ENCODE measurements around the gene SLC37A2.
"Not testable (repeated sequence)": the region's sequence is repeated elsewhere in the genome, so short reads cannot be mapped to it uniquely, and the experiment has no call there.

SLC37A2 gene

DNA sequence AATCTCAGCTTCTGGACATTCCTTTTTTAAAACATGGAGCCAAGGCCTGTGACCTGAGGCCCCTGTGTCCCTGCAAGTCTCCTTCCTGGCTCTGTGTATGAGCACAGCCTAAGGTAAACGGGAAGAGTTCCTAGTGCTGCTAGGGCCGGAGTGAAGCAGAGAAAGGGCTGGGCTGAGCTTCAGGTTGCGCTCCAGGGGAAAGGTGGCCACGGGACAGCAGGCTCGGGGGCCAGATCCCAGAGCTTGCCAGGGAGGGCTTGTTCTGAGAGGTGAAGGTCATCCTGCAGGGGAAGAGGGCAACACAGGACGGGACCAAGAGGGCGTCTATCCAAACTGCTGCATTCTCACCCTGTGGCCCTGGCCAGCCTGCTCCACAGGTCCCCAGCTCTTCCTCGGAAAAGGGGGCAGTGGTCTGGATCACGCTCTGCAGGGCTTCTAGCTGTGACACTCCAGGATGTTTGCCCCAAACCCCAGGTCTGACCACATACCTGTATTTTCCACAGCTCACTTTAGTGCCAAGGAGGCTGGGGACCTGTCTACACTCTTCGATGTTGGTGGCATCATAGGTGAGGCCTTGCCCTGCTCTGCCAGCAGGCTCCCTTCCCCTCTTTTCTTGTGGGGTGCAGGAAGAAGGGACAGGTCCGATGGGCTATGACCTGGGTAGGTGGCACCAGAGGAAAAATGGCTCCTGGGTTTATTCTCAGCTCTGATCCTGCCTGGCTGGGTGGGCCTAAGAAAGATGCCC, 20.4 kb downstream of the SLC37A2 start:
- no peak for DNase-seq (ENCODE audit: low read depth in 1 of 2, low spot score in 1 of 2)

DNA sequence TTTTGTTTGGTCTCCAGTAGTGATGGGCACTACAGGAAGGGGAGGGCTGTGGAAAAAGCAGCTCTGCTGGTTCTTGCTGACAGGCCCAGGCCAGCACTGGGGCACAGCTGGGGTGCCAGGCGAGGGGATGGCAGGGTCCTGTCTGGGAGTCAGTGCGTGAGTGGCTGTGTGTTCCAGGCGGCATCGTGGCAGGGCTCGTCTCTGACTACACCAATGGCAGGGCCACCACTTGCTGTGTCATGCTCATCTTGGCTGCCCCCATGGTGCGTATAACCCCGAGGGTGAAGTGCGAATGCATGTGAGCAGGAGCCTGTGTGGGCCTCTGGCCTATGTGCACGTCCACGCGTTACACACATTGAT, 20.9 kb downstream of the SLC37A2 start:
- no peak for DNase-seq (ENCODE audit: low read depth in 1 of 2, low spot score in 1 of 2)

DNA sequence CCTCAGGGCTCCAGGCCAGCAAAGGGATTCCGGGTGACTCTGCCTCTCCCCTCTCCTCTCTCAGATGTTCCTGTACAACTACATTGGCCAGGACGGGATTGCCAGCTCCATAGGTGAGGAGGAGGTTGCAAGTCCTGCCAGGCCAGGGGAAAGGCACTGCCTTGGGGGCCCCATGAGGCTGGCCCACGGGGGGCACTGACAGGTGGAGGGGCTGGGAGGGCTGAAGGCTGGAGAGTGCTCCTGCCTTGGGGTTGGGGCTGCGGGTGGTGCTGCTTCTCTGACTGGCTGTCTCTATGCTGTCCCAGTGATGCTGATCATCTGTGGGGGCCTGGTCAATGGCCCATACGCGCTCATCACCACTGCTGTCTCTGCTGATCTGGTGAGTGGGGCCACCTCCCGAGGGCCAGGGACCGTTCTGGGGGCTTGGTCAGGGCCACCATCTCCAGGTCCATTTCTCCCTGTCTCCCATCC, 21.7 kb downstream of the SLC37A2 start:
- DNase-seq (ENCODE audit: low read depth in 1 of 2, low spot score in 1 of 2): no peak

DNA sequence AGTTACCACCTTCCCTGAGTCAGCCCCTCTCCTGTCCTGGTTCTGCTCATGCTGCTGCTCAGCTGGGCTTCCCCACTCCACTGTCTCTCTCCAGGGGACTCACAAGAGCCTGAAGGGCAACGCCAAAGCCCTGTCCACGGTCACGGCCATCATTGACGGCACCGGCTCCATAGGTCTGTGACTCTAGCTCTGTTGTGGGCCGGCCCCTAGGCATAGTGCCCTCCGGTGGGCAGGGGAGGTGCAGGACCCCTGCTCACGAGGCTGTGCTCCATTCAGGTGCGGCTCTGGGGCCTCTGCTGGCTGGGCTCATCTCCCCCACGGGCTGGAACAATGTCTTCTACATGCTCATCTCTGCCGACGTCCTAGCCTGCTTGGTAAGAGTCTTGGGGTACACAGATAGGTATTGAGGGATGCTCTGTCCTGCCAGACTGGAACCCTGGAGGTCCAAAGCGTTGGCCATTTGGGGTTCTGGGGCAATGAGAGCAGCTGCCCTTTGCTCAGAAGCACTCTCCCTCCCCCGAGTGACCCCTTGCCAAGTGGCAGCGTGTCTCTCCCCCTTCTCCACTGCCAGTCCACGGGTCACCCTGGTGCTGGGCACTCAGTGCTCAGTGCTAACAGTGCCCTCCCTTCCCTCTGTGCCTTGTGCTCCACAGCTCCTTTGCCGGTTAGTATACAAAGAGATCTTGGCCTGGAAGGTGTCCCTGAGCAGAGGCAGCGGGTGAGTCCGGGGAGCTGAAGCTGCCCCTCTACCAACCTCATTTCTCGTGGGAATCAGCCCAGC, 22.4 kb downstream of the SLC37A2 start:
- no peak for DNase-seq (ENCODE audit: low read depth in 1 of 2, low spot score in 1 of 2)

DNA sequence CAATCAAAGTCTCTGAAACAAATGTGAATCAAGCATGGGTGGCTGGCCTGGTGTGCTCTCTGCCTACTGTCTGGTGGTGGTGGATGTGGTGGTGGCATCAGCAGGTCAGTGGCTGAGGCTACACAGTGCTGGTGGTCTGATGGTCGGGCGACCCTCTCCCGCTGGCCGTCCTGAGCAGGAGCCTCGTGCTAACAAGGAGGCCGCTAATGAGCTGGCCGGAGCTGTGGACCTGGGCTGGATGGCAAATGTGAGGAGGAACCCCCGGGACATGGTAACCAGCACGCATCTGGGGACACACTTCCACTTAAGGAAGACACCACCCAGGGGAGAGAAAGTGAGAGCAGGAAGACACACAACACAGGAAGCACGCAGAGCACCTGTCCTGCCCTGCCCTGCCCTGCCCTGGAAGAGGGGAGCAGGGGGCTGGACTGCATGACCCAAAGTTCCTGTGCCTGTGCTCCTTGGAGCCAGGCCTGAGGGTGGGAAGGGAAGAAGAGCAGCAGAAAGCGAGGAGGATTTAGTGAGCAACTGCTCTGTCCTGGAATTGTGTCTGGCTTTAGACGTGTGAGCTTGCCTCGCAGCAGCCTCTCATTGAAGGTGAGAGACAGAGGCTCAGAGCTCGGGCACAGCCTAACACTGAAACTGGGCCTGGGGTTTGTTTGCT, 23.7 kb downstream of the SLC37A2 start:
- no peak for DNase-seq (ENCODE audit: low read depth in 1 of 2, low spot score in 1 of 2)

DNA sequence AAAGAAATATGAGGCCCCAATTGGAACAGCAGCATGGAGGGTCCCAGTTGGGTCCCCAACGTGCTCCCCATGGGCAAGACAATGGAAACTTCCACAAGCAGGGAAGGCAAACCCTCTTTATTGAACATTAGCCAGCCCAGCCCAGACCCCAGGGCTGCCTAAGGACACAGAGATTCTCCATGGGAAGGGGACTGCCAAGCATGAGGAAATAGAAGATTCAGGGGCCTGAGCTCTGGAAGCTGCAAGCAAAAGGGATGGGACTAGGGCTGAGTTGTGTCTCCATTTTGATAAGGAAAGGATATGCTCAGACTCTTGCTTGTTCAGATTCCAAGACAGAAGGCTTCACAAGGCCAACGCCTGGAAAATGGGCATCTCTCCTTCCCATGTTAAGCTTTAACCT, 25.0 kb downstream of the SLC37A2 start:
- no peak for DNase-seq (ENCODE audit: low read depth in 1 of 2, low spot score in 1 of 2)

DNA sequence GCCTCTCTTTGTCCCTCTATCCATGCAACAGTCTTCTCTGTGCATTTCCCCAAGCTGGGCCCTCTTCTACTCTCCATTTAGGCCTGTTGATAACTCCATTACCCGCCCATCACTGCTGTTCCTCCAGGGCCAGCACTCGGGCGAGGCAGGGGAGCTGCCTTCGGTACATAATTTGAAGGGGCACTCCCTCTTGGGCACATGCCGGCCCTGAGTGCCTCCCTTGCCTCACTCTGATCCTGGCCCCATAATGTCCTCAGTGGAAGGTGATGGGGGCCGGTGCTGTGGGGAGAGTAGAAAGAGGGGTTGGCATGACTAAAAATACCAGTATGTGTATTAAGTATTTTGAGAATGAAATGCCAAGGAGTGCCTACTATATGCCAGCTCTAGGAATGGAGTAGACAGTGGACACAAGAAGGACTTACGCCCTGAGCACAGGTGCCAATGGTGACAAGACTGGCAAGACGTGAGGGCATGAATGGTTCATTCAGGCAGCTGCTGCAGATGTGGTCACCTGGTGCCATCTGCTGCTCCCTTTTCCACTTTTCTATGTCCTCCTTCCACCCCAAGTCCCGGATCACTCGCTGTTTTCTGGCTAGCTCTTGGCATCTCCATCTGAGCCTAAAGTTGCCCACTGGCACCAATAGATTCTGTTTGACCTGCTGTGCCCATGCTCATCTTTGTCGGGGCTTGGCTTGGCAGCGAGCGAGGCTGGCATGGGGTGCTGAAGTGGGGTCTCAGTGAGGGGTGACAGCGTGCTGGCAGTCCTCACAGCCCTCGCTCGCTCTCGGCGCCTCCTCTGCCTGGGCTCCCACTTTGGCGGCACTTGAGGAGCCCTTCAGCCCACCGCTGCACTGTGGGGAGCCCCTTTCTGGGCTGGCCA, 25.7 kb downstream of the SLC37A2 start:
- no peak for DNase-seq (ENCODE audit: low read depth in 1 of 2, low spot score in 1 of 2)

DNA sequence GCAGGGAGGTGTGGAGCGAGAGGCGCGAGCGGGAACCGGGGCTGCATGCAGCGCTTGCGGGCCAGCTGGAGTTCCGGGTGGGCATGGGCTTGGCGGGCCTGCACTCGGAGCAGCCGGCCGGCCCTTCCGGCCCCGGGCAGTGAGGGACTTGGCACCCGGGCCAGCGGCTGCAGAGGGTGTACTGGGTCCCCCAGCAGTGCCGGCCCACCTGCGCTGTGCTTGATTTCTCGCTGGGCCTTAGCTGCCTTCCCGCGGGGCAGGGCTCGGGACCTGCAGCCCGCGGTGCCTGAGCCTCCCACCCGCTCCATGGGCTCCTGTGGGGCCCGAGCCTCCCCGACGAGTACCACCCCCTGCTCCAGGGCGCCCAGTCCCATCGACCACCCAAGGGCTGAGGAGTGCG, 26.4 kb downstream of the SLC37A2 start:
- DNase-seq (ENCODE audit: low read depth in 1 of 2, low spot score in 1 of 2): not testable (repeated sequence)

DNA sequence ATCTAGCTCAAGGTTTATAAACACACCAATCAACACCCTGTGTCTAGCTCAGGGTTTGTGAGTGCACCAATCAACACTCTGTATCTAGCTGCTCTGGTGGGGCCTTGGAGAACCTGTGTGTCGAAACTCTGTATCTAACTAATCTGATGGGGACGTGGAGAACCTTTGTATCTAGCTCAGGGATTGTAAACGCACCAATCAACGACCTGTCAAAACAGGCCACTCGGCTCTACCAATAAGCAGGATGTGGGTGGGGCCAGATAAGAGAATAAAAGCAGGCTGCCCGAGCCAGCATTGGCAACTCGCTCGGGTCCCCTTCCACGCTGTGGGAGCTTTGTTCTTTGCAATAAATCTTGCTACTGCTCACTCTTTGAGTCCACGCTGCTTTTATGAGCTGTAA, 27.0 kb downstream of the SLC37A2 start:
- not testable (repeated sequence) for DNase-seq (ENCODE audit: low read depth in 1 of 2, low spot score in 1 of 2)

DNA sequence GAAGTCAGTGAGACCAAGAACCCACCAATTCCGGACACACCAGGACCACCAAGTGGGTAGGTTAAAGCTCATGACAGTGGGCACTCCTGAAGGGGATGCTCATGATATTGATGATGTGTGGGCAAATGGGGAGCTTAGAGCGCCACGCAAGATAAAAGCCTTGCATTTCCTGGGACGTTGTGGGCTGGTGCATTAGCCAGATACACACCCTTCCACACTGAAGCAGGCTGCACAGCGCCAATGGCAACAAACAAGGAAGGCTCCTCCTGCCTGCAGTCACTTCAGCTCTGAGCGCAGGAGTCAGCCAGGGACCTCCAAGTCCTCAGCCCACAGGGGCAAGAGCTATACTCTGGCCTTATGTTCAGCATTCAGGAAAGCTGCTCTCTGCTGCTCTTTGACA, 27.7 kb downstream of the SLC37A2 start:
- DNase-seq (ENCODE audit: low read depth in 1 of 2, low spot score in 1 of 2): no peak

DNA sequence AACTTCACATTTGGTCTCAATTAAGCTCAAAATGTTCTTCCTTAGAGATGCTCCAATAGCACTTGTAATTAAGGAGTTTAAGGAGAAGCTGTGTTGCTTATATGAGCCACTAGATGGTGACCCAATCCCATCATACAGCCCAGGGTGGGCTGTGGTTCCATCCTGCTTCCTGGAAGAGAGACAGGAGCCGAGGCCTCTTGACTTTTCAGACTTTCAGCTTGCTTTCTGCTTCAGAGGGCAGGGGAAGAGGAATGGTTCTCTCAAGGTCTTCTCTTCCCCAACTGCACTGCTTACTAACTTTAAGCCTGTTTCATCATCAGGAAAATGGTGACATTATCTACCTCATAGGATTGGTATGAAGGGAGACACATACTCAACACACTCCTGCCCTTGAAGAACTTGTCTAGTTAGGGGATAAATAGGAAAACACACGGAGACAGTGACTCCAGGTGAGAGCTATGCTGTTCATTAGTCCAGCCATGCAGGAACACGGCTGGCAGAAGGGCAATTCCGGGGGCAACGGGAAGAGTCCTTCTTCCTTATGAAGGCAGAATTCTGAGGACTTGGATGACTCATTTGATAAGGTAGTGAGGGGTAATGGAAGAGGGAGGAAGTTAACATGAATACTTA, 28.3 kb downstream of the SLC37A2 start:
- DNase-seq (ENCODE audit: low read depth in 1 of 2, low spot score in 1 of 2): no peak

DNA sequence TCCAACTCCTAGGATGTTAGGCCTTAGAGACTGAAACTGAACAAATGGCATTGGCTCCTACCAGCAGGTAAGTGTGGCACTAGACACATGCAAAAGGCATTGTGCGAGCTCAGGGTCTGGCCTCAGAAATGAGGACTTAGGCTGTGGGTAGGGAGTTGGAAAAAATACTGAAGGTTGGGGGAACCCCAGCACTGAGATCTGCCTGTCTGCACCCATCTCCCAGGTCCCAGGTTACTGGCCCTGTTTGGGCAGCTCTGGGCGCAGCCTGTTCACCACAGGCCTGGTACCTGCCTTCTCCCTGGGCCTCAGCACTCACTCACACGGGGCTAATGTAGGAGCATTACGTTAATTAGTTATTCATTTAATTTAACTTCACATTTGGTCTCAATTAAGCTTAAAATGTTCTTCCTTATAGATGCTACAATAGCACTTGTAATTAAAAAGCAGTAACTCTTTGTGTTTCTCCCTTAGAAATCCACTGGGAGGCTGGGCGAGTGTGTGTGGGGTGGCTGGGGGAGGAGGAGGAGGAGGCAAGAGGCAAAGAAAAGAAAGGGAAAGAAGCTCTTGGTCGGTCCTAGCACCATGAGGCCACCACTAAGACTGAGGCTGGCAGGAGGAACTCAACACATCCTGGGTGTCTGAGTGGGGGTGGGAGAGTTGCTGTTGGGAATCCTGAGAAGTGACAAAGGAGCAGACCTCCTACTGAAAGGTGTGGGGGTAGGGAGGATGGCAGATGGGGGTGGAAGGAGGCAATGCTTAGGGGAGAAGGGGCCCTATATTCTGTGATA, 29.0 kb downstream of the SLC37A2 start:
- DNase-seq (ENCODE audit: low read depth in 1 of 2, low spot score in 1 of 2): no peak

DNA sequence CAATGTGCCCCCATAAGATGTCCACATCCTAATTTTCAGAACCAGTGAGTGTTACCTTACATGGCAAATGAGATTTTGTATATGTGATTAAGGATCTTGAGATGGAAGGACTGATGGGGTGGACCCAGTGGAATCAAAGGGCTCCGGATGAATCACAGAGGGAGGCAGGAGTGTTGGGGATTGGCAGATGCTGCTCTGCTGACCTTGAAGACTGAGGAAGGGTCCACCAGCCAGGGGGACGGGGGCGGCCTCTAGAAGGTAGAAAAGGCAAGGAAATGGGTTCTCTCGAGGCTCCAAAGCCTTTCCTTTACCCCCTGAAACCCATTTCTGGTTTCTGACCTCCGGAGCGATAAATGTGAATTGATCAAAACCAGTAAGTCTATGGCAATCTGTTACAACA, 29.6 kb downstream of the SLC37A2 start:
- DNase-seq (ENCODE audit: low read depth in 1 of 2, low spot score in 1 of 2): no peak

DNA sequence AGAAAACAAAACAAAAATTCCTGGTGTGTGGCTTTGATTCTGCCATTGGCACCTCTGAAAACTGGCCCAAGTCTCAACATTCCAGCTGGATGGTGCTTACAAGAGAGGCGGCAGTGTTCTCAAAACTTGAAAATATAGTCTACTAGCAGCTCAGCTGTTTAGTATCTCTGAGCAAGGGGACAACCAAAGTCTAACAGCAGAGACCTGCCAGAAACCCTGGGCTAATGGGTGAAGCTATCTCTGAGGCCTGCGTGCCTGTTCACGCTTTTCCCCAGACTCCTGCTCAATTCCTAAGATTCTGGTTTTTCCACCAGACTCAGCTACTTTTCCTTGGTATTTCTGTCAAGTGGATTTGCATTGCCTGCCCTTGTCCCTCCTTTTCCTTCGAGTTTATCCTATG, 30.4 kb downstream of the SLC37A2 start:
- no peak for DNase-seq (ENCODE audit: low read depth in 1 of 2, low spot score in 1 of 2)

DNA sequence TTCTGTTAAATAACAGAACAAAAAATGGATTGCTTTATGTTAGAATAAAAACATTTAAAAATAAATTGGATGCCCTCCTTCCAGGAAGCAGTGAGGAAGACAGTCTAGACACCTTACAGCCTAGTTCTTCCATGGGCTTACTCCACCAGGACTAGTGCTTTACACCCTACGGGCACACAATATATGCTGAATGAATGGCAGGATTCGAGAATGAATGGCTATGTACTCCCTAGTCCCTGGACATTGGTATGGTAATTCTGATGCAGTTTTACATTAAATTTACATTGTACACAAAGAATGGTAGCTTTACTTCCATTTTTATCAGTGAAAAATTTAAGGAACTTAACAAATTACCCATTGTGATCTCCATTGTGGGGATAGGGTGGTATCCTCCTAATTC, 31.6 kb downstream of the SLC37A2 start:
- no peak for DNase-seq (ENCODE audit: low read depth in 1 of 2, low spot score in 1 of 2)

DNA sequence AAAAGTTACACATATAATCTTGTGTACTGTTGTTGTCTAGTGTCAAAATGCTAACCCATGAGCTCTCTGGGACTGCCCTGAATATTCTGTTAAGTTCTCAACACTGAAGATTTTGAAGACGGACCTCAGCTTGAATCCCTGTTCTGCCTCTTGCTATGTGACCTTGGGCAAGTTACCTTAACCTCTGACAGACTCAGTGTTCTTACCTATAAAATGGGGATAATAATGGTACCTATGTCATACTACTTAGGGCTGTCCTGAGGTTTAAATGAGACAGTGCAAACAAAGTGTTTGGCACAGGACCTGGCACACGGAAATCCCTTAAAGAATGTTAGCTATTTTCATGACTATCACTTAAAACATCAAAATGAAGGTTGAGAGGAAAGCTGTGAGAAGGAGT, 37.0 kb downstream of the SLC37A2 start:
- DNase-seq (ENCODE audit: low read depth in 1 of 2, low spot score in 1 of 2): no peak

DNA sequence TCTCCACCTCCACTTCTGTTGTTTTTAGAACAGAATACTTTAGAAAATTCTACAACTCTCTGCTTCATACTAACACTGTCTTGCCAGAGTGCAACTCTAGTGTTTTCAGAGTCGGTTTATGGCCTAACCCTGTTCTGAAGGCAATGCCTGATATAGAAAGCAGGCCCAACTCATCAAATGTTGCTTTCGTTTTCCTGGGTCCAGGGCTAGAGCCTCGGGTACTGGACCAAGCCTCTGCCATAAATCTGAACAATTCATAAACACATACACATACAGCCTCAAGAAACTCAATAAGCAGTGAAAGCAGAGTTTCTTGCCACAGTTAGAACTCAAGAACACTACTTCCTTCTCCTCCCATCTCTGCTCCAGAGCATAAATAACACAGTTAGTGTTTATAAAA, 38.5 kb downstream of the SLC37A2 start:
- no peak for DNase-seq (ENCODE audit: low read depth in 1 of 2, low spot score in 1 of 2)

DNA sequence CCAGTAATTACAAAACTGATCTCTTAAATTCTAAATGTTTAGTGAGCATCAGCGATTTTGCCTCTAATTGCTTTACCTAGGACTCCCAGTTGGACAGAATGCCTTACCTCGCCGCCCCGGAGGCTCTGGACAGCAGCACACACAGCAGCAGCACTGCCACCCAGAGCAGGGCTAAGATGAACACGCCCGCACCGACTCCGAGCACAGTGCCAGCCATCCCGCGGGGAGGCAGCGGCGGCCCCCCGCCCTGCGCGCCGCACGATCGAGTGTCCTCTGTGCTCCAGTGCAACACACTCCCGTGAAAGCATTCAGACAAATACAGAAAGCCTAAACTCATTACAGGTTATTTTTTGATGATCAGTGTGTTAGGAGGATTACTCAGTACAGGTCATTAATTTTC, 38.9 kb downstream of the SLC37A2 start:
- DNase-seq (ENCODE audit: low read depth in 1 of 2, low spot score in 1 of 2): no peak

DNA sequence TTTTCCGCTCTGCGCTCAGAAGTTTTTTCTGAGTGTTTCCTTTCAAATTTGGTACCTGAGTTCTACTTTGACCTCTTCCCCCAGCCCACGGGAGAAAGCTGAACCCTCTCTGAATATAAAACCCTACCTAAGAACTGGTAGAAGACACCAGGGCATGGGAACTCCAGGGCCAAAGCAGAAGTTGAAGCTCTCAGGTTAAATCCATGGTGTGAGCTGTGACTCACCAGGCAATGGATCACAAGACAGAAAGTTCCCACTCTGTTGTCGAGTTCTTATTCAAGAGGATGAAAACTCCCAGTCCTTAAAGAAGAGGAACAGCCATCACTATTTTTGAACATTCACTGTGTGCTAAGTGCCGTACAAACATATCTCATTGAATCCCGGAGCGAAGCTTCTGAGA, 39.4 kb downstream of the SLC37A2 start:
- no peak for DNase-seq (ENCODE audit: low read depth in 1 of 2, low spot score in 1 of 2)

DNA sequence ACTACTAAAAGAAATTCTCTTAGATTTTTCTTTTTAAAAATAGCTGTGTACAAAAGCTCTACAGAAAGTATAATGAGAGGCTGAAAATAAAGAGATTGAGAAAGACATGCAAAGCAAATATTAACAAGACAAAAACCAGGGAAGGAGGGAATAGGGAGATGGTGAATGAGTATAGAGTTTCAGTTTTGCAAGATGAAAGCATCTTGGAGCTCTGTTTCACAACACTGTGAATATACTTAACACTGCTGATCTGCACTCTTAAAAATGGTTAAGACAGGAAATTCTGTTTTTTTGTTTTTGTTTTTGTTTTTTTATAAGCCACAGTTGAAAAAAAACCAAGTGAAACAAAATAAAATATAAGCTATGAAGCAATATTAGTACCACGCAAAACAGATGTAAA, 42.8 kb downstream of the SLC37A2 start:
- no peak for DNase-seq (ENCODE audit: low read depth in 1 of 2, low spot score in 1 of 2)

Measured in activated T-helper 1 cell treated with anti-CD3 and anti-CD28 coated beads, Interleukin-2, amount 50 U/mL, for 16 hours (primary cell).